K562 (cell line): ENCODE data around the gene MAP2K3. TPM values are rescaled to one million over a fixed set of nuclear protein-coding genes. Genes with fewer than 3 reads are reported as not detected.
"Not testable (repeated sequence)": the region's sequence is repeated elsewhere in the genome, so short reads cannot be mapped to it uniquely, and the experiment has no call there.

ENCODE experiments used
- ATAC-seq: fragments of 200-7000 bp; cut with Tn5 transposase; 3 replicates; pipeline ENCODE4 v1.9.1; 2020; ENCODE audit warnings: moderate library complexity
- BruUV-seq: library from RNA; stranded (reverse); fragments of 400-500 nt; replicated peaks from 2 replicates; lab custom pipeline; 2021; lab: Mats Ljungman, UMichigan
- CTCF ChIA-PET: fragments of 300-600 bp; formaldehyde crosslinking; extraction: SDS; loops from one replicate; lab custom pipeline; 2021; ENCODE audit warnings: low intra/inter-chr PET ratio; lab: Yijun Ruan, JAX
- POLR2A ChIA-PET: fragments of 300-600, 350-650 bp; sonication (Branson Sonifier 250); formaldehyde crosslinking; extraction: SDS; loops from one replicate; lab custom pipeline; 2021; ENCODE audit warnings: antibody characterized with exemption, inconsistent platforms; lab: Yijun Ruan, JAX
- DNase-seq, 4 experiments: peaks; one replicate each; pipeline versions ENCODE4 v3.0.0 to v3.0.0-alpha.2; 2011 to 2018; ENCODE audit warnings: low spot score in 3 of 4, mixed read lengths in 3 of 4; ENCODE audit errors: extremely low read depth in 1 of 4
- FAIRE-seq: peaks from 2 replicates; lab custom pipeline; 2011; peaks lifted over from hg19 to GRCh38; lab: Jason Lieb, UNC
- H2AFZ ChIP-seq: 2 replicates; pipeline ENCODE4 v1.6.0; 2011; ENCODE audit warnings: low read depth, low read length, control low read depth, inconsistent platforms
- H3K27ac ChIP-seq: fragments of 200-600 bp; 3 replicates; pipeline ENCODE4 v1.8.0; 2011; ENCODE audit warnings: low read depth, mild to moderate bottlenecking, control low read depth, inconsistent platforms, low read length, moderate library complexity, mixed read lengths; ENCODE audit errors: extremely low read depth
- H3K27me3 ChIP-seq, 2 experiments: fragments of 300-600 bp in 1 of 2; 2 replicates in 1 of 2; 3 replicates in 1 of 2; pipeline versions ENCODE4 v1.6.0 to v1.8.0; 2011; ENCODE audit warnings: inconsistent platforms in 2 of 2, low read length in 2 of 2, mild to moderate bottlenecking in 1 of 2, mixed read lengths in 1 of 2, moderate library complexity in 1 of 2; ENCODE audit not compliant: control insufficient read depth in 2 of 2, insufficient read depth in 2 of 2
- H3K36me3 ChIP-seq: fragments of 300-600 bp; 3 replicates; pipeline ENCODE4 v1.8.0; 2011; ENCODE audit warnings: mild to moderate bottlenecking, low read length, inconsistent platforms; ENCODE audit not compliant: control insufficient read depth, insufficient read depth
- H3K4me1 ChIP-seq, 2 experiments: fragments of 200-600 bp in 1 of 2; replicated peaks in 1 of 2; 2 replicates in 1 of 2; 3 replicates in 1 of 2; pipeline versions ENCODE4 v1.5.1 to v1.8.0; 2011; ENCODE audit warnings: inconsistent platforms in 2 of 2, low read length in 2 of 2, mild to moderate bottlenecking in 1 of 2, mixed read lengths in 1 of 2, moderate library complexity in 1 of 2; ENCODE audit not compliant: control insufficient read depth in 2 of 2, insufficient read depth in 2 of 2
- H3K4me2 ChIP-seq: 2 replicates; pipeline ENCODE4 v1.6.1; 2011; ENCODE audit warnings: low read length, control low read depth, inconsistent platforms, mixed read lengths; ENCODE audit not compliant: insufficient read depth
- H3K4me3 ChIP-seq: fragments of 200-600 bp; sonication (generic), shearing (Covaris generic); 2 replicates; pipeline ENCODE4 v1.5.1; 2016; ENCODE audit warnings: control low read depth, inconsistent platforms
- H3K79me2 ChIP-seq: fragments of 200-600 bp; 3 replicates; pipeline ENCODE4 v1.8.0; 2011; ENCODE audit warnings: low read length, inconsistent platforms; ENCODE audit not compliant: control insufficient read depth, insufficient read depth
- H3K9ac ChIP-seq, 2 experiments: 2 replicates each; pipeline versions ENCODE4 v1.6.0 to v1.6.1; 2011; ENCODE audit warnings: low read depth in 2 of 2, low read length in 2 of 2, control low read depth in 1 of 2, inconsistent platforms in 1 of 2, mild to moderate bottlenecking in 1 of 2, mixed read lengths in 1 of 2; ENCODE audit not compliant: insufficient read depth in 1 of 2
- H3K9me1 ChIP-seq: one replicate; pipeline ENCODE4 v1.6.0; 2011; ENCODE audit warnings: inconsistent platforms, mild to moderate bottlenecking, low read length, moderate library complexity; ENCODE audit not compliant: control insufficient read depth, insufficient read depth
- H3K9me3 ChIP-seq: replicated peaks from 2 replicates; pipeline ENCODE4 v1.5.1; 2011; ENCODE audit warnings: low read depth, low read length, inconsistent platforms; ENCODE audit not compliant: control insufficient read depth, insufficient read depth
- H4K20me1 ChIP-seq: replicated peaks from 2 replicates; pipeline ENCODE4 v1.6.1; 2011; ENCODE audit warnings: low read length, inconsistent platforms, mixed read lengths; ENCODE audit not compliant: control insufficient read depth, insufficient read depth
- HDGF ChIP-seq: fragments of 450-650 bp; IDR thresholded peaks from 2 replicates; pipeline ENCODE4 v1.6.1; 2016
- MEF2D ChIP-seq: conservative IDR thresholded peaks from 2 replicates; pipeline ENCODE4 v1.6.1; 2016; ENCODE audit warnings: low read depth, missing genetic modification characterization, missing compliant biosample characterization
- NONO ChIP-seq, 2 experiments: fragments of 200-400 bp in 1 of 2; fragments of 450-650 bp in 1 of 2; formaldehyde crosslinking in 1 of 2; IDR thresholded peaks; 2 replicates each; pipeline ENCODE4 v1.6.1; 2017; ENCODE audit warnings: low read depth in 2 of 2, mild to moderate bottlenecking in 2 of 2, moderate library complexity in 2 of 2, low read length in 1 of 2
- PHF21A ChIP-seq: fragments of 450-650 bp; IDR thresholded peaks from 2 replicates; pipeline ENCODE4 v1.6.1; 2017; ENCODE audit warnings: low read depth, borderline replicate concordance
- SAFB2 ChIP-seq: fragments of 200-400 bp; formaldehyde crosslinking; IDR thresholded peaks from 2 replicates; pipeline ENCODE4 v1.6.1; 2018; ENCODE audit warnings: borderline replicate concordance, low read length, low read depth, moderate library complexity; ENCODE audit not compliant: severe bottlenecking
- SMAD2 ChIP-seq: fragments of 150-350 bp; IDR thresholded peaks from 2 replicates; pipeline ENCODE4 v1.6.1; 2014; ENCODE audit warnings: low read depth, mild to moderate bottlenecking, low read length
- SOX6 ChIP-seq: fragments of 450-650 bp; IDR thresholded peaks from 2 replicates; pipeline ENCODE4 v1.6.1; 2014; ENCODE audit warnings: mild to moderate bottlenecking
- SP2 ChIP-seq: IDR thresholded peaks from 2 replicates; pipeline ENCODE4 v1.6.1; 2011; ENCODE audit warnings: mild to moderate bottlenecking, low read depth, low read length, moderate library complexity; ENCODE audit not compliant: poor library complexity, severe bottlenecking; ENCODE audit errors: extremely low read depth
- ZNF445 ChIP-seq: fragments of 250-450 bp; sonication (Bioruptor Pico); IDR thresholded peaks from 2 replicates; pipeline ENCODE4 v1.4.0; 2020; ENCODE audit warnings: low read depth, mild to moderate bottlenecking, moderate library complexity
- ZNF507 ChIP-seq: conservative IDR thresholded peaks from 2 replicates; pipeline ENCODE4 v1.6.1; 2017; ENCODE audit warnings: missing genetic modification characterization, missing compliant biosample characterization
- WGBS: fragments of 100-300 bp; shearing (Covaris generic); methylation state at CpG from one replicate; pipeline ENCODE4 v1.1.6; 2016; ENCODE audit warnings: low coverage, mixed read lengths; ENCODE audit not compliant: insufficient coverage; ENCODE audit errors: missing lambda C conversion rate; 5-methylcytosine and 5-hydroxymethylcytosine counted together
- in situ Hi-C: fragments of 300-500 bp; cut with MboI; formaldehyde crosslinking; loops from 4 replicates; pipeline ENCODE4 v1.15.0; 2018; ENCODE audit warnings: inconsistent platforms, mixed read lengths
- intact Hi-C: fragments of 100-400 bp; cut with micrococcal nuclease; formaldehyde crosslinking; loops from 2 replicates; pipeline ENCODE4 v1.14.2; 2022
- polyA plus RNA-seq, 8 experiments: library from polyadenylated mRNA; depleted of rRNA in 4 of 8; stranded (reverse) in 5 of 8; unstranded in 3 of 8; fragments of >200 nt; fragmentation: Nextera tagmentation in 2 of 8; fragmentation: Illumina TruSeq in 1 of 8; extraction: Ambion mirVana in 2 of 8; extraction: Trizol in 1 of 8; gene quantifications; 2 replicates each; pipeline versions ENCODE4 v1.2.1 to v1.2.3, GENCODE V29; 2011 to 2014; ENCODE audit warnings: inconsistent platforms in 1 of 8, missing spikeins in 1 of 8
- total RNA-seq, 7 experiments: library from RNA; depleted of rRNA in 6 of 7; stranded (reverse); fragments of >200 nt in 6 of 7; fragmentation: Illumina TruSeq in 2 of 7; extraction: Trizol in 2 of 7; gene quantifications; 2 replicates each; pipeline versions ENCODE4 v1.2.1 to v1.2.3, GENCODE V29; 2011 to 2021; ENCODE audit warnings: low replicate concordance in 1 of 7
- TF ChIP-seq, protein P1 (sequence below): fragments of 450-650 bp; IDR thresholded peaks from 2 replicates; pipeline ENCODE4 v1.6.1; 2016; ENCODE audit warnings: borderline replicate concordance

Gene MAP2K3
- total and polyA plus RNA-seq, 9 of the 15 experiments (the other 6 are each of a cell fraction or from before 2014, with no cell fraction given) = 0.18 to 14.8 (median 3.5) TPM

DNA sequence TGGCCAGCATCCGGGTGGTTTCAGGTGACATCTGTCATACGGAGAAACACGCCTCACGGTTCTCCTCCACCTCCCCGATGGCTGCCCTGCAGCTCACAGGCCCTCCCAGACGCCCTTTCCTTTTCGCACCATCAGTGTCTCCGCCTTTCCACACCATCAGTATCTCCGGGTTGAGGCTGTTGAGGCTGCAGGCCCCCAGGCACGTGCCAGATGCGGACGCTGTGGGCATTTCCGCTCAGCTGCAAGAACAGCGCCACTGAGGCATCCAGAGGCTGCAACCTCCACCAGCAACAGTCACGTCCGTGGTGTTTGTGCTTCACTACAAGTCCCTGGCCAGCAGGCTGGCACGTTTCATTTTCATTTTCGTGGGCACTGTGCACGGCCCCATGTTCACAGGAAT lies 66.0 kb downstream of the MAP2K3 start:
- BruUV-seq, H3K36me3 ChIP-seq, H4K20me1 ChIP-seq, DNase-seq, H2AFZ ChIP-seq, H3K9me1 ChIP-seq, intact Hi-C loops, H3K4me2 ChIP-seq, POLR2A ChIA-PET, H3K9ac ChIP-seq, H3K27ac ChIP-seq, in situ Hi-C loops, H3K4me1 ChIP-seq, H3K4me3 ChIP-seq, H3K79me2 ChIP-seq, ATAC-seq, H3K9me3 ChIP-seq, CTCF ChIA-PET: not testable (repeated sequence)
- H3K27me3 ChIP-seq = peaks cover 5 to 29% of the 10 kb centered on the region in 2 experiments; a peak in 4 of 5 replicates
- 0% methylated on average over 4 of the region's 19 CpGs for WGBS
- FAIRE-seq = peak; percentile 60

DNA sequence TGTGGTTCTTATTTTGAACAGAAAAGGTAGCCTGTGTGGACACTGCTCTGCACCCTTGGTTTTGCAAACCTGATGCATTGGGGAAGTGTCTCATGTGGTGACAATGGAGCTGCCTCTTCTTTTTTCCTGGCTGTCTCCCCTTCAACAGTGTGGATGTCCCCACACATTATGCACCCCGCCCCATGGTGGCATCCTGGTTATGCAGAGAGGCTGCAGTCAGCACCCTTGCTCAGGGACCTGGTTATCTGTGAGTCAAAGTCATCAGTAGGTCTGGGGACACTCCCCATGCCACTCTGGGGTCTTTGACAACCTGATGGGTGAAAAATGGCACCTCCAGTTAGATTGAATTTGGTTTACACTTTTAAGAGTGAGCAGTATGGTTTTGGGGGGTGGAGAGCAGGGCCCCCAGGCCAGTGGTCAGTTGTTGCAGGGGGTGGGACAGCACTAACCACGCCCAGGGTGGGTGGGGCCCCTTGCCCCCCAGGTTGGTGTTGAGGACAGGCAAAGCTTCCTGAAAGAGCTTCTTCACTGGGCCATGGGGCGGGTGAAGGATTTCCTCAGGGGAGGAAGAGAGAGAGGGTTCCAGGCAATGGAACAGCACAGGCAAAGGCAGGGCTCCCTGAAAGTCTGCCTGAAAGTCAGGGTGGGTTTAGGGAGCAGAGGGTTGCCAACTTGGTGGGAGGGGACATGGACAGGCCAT lies 67.0 kb downstream of the MAP2K3 start:
- DNase-seq = no peak
- Histone ChIP-seq H3K27ac (no peak overlapping the region), H3K27me3 (peaks cover 5 to 29% of the 10 kb centered on the region in 2 experiments; a peak in 4 of 5 replicates), H3K4me3 (no peak overlapping the region), H3K9ac (no peak overlapping the region), H3K9me1 (no peaks in the 10 kb centered on the region), H3K9me3 (no peaks in the 10 kb centered on the region), H2AFZ (no peak overlapping the region), H3K4me2 (no peak overlapping the region), H3K79me2 (no peaks in the 10 kb centered on the region), H3K4me1 (no peaks in the 10 kb centered on the region; a peak in 1 of 5 replicates), H3K36me3 (no peaks in the 10 kb centered on the region), H4K20me1 (no peaks in the 10 kb centered on the region)
- WGBS = 0% methylated on average over 3 of the region's 3 CpGs
- TF ChIP-seq NONO (IDR thresholded peaks at IDR 0.05; ENCODE audit: low read depth in 2 of 2, low read length in 1 of 2) (no peak), SMAD2 (no peak), PHF21A (no peak), HDGF (no peak), ZNF507 (no peak), SAFB2 (no peak), SP2 (no peak), ZNF445 (CRISPR knock-in tag) (no peak), SOX6 (no peak), MEF2D (no peak)
- TF ChIP-seq, protein P1, sequence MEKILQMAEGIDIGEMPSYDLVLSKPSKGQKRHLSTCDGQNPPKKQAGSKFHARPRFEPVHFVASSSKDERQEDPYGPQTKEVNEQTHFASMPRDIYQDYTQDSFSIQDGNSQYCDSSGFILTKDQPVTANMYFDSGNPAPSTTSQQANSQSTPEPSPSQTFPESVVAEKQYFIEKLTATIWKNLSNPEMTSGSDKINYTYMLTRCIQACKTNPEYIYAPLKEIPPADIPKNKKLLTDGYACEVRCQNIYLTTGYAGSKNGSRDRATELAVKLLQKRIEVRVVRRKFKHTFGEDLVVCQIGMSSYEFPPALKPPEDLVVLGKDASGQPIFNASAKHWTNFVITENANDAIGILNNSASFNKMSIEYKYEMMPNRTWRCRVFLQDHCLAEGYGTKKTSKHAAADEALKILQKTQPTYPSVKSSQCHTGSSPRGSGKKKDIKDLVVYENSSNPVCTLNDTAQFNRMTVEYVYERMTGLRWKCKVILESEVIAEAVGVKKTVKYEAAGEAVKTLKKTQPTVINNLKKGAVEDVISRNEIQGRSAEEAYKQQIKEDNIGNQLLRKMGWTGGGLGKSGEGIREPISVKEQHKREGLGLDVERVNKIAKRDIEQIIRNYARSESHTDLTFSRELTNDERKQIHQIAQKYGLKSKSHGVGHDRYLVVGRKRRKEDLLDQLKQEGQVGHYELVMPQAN = no peak
- no TSS peak for BruUV-seq
- CTCF ChIA-PET = no interaction called here
- FAIRE-seq = no peak
- intact Hi-C loops (no loop called here), in situ Hi-C loops (no loop called here)
- ATAC-seq = no peak
- POLR2A ChIA-PET = interaction anchor here (0.6 kb wide), 1 partner anchor 176 kb away, joined by 4 read pairs; no protein-coding TSS in a partner anchor
